Keratinocyte (primary cell): ENCODE measurements around the gene GLG1.

ENCODE experiments used
- CTCF ChIP-seq, 3 experiments: IDR thresholded peaks in 1 of 3; conservative IDR thresholded peaks in 1 of 3; optimal IDR thresholded peaks in 1 of 3; 2 replicates in 2 of 3; 3 replicates in 1 of 3; pipeline versions ENCODE3 to v1.5.1; 2011; ENCODE audit warnings: low read length in 3 of 3, mild to moderate bottlenecking in 3 of 3, moderate library complexity in 2 of 3, control low read depth in 1 of 3, inconsistent platforms in 1 of 3; ENCODE audit not compliant: insufficient read depth in 2 of 3; ENCODE audit errors: extremely low read depth in 1 of 3
- EZH2 ChIP-seq: IDR thresholded peaks from one replicate; pipeline ENCODE4 v1.6.1; 2012; ENCODE audit warnings: inconsistent platforms, mild to moderate bottlenecking, low read length, moderate library complexity

- TF ChIP-seq CTCF (optimal IDR thresholded peaks at IDR 0.05 in 1 of 3, IDR thresholded peaks at IDR 0.05 in 1 of 3, conservative IDR thresholded peaks at IDR 0.05 in 1 of 3; ENCODE audit: extremely low read depth in 1 of 3, insufficient read depth in 2 of 3, low read length in 3 of 3), result no peak
- no peak for TF ChIP-seq EZH2
Observed at GRCh38 chr16:74500907-74501306, 106.0 kb downstream of the GLG1 start.
